Prostate gland (tissue), 2 donors: ENCODE results near the gene SYT7.

Experiments
- POLR2A ChIP-seq: fragments of 450-650 bp; IDR thresholded peaks from one replicate; pipeline ENCODE4 v1.6.1; 2016; ENCODE audit warnings: antibody characterized with exemption, mild to moderate bottlenecking
- TF ChIP-seq, protein P1 (sequence below), 4 experiments: fragments of 200-600 bp in 2 of 4; fragments of 450-650 bp in 2 of 4; sonication (generic) in 2 of 4; IDR thresholded peaks; 1 replicate in 3 of 4; 2 replicates in 1 of 4; pipeline ENCODE4 v1.5.1; 2016 to 2019; ENCODE audit warnings: antibody characterized with exemption in 4 of 4, mild to moderate bottlenecking in 2 of 4, moderate library complexity in 2 of 4

DNA sequence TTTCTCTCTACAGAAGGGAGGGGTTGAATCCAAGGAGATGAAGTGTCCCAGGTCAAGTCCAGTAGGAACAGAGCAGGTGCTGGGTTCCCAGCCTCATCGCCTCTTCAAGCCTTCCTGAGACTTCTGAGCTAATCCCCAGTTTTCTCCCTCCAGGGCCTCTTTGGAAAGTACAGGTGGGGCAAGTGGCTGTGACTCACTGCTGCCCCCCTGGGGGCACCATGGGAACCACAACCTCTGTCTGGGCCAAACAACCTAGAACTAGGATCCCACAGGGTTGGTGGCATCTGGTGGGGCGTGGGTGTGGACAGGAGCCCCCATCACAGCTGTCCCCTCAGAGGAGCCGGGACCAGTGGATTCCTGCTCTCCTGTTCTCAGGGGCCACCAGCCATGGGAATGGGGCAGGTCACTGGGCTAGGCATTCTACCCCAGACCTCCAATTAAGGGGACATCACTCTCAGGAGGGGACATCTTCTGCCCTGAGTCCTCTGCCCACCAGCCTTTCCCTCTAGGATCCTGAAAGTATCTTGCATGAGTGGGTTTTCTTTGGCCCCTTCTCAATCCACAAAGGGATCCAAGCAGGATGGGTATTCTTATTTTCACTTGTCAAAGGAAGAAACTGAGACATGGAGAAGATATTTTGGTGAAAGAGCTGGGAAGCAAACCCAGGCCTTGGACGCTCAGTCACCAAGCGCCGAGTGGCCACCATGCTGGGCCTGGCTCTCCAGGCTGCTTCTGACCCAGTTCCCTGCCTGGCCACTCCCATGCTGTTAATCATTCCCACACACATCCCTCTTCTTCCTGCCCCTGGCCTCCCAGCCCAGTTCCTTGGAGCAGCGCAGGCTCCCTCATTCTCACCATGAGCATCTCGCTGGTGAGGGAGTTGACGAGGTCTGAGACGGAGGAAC lies 48.5 kb downstream of the SYT7 start:
- TF ChIP-seq, protein P1, sequence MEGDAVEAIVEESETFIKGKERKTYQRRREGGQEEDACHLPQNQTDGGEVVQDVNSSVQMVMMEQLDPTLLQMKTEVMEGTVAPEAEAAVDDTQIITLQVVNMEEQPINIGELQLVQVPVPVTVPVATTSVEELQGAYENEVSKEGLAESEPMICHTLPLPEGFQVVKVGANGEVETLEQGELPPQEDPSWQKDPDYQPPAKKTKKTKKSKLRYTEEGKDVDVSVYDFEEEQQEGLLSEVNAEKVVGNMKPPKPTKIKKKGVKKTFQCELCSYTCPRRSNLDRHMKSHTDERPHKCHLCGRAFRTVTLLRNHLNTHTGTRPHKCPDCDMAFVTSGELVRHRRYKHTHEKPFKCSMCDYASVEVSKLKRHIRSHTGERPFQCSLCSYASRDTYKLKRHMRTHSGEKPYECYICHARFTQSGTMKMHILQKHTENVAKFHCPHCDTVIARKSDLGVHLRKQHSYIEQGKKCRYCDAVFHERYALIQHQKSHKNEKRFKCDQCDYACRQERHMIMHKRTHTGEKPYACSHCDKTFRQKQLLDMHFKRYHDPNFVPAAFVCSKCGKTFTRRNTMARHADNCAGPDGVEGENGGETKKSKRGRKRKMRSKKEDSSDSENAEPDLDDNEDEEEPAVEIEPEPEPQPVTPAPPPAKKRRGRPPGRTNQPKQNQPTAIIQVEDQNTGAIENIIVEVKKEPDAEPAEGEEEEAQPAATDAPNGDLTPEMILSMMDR (IDR thresholded peaks at IDR 0.05) = peak; percentile 56 to 73 (median 61)
- no peak for TF ChIP-seq POLR2A
